ENCODE measurements around the gene JMJD8.

Gene JMJD8

GRCh38 chr16:674968-675883 is 8.9 kb downstream of the JMJD8 start, which contains the start of gene RHBDL1:
RHBDL1 (plus strand) TSS chr16:675671; CDS start chr16:675791, 120 bp downstream.
- DNase-seq = peak; percentile 22

DNA sequence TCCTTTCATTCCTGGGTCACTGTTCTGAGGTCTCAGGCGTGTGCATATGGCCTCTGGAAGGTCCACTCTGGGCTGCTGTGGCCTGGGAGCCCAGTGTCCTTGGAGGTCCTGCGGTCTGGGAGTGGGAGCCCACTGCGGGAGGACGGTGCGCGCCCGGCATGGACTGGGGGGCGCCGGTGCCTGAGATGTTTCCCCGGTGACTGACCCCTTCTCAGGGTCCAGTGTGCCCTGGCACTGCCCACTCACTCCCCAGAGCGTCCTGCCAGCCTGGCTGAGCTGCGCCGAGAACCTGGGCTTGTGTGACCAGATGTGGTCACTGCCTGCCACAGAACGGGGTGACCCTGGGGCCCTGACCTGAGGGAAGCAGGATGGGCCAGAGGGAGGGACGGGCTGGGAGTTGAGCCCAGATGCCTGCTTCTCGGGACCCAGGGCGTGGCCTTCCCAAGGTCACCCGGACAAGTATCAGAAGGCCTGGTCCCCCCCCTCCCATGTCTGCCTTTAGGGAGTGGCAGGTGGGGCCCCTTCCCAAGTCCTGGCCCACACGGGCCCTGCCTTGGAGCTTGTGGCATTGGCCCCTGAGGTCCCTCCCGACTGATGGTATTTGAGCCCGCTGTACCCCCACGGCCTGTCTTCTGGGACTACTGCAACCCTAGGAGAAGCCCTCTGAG is 9.8 kb downstream of the JMJD8 start:
- no peak for DNase-seq

- no peak for DNase-seq
These were observed 10.6 kb downstream of the JMJD8 start for GRCh38 chr16:673399-673991.

GRCh38 chr16:672851-673250 is 11.3 kb downstream of the JMJD8 start:
- no peak for DNase-seq

GRCh38 chr16:672371-672770 is 11.8 kb downstream of the JMJD8 start:
- DNase-seq = no peak

DNA sequence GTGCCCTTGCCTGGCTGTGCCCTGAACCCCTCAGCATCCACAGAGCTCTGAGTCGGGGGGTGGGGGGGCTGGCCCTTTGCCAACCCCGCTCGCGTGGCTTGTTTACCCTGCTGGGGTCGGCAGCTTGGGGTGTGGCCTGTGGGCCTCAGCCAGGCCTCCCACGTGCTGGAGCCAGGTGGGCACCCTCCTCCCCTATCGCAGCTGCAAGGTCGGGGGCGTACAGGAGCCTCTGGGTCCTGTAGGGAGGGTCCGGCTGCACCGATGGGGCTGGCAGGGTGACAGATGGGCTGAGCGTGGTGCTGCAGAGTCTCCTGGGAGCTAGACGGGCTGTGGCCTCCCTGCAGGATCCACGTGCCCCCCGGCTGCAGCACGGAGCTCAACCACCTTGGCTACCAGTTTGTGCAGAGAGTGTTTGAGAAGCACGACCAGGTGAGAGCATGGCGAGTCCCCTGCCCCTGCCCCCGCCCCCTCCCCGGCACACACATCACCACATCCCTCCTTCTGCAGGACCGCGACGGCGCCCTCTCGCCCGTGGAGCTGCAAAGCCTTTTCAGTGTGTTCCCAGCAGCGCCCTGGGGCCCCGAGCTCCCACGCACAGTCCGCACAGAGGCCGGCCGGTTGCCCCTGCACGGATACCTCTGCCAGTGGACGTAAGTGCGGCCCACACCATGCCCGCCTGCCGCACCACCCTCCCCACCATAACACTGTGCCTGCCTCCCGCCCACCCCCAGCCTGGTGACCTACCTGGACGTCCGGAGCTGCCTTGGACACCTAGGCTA is 12.6 kb downstream of the JMJD8 start:
- no peak for DNase-seq

GRCh38 chr16:670485-671352 is 13.4 kb downstream of the JMJD8 start:
- no peak for DNase-seq

GRCh38 chr16:669666-670065 is 14.5 kb downstream of the JMJD8 start:
- no peak for DNase-seq

DNA sequence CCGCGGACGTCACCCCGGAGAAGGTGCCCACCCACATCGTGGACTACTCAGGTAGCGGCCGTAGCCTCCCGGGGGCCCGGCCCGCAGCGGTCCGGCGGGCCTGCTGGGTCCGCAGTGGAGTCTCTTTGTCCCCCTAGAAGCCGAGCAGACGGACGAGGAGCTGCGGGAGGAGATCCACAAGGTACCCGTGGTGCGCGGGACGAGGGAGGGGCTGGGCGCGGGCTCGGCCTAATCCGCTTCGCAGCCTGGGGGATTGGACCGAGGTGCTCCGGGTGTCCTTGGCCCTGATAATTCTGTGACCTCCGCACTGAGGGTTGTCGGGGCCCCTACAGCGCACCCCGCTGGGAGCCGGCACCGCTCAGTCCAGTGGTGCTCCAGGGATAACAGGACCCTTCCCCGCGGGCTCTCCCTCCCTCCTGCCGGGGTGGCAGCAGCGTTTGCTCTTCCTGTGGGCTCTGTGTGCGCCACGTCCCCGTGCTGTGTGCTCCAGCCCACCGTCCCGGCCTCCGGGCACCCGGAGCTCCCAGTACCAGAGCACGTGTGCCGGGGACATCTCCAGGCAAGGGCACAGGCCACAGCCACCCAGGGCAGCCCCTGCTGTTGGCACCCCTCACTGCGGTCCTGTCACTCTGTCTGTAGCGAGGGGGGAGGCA is 15.5 kb downstream of the JMJD8 start:
- no peak for DNase-seq

DNA sequence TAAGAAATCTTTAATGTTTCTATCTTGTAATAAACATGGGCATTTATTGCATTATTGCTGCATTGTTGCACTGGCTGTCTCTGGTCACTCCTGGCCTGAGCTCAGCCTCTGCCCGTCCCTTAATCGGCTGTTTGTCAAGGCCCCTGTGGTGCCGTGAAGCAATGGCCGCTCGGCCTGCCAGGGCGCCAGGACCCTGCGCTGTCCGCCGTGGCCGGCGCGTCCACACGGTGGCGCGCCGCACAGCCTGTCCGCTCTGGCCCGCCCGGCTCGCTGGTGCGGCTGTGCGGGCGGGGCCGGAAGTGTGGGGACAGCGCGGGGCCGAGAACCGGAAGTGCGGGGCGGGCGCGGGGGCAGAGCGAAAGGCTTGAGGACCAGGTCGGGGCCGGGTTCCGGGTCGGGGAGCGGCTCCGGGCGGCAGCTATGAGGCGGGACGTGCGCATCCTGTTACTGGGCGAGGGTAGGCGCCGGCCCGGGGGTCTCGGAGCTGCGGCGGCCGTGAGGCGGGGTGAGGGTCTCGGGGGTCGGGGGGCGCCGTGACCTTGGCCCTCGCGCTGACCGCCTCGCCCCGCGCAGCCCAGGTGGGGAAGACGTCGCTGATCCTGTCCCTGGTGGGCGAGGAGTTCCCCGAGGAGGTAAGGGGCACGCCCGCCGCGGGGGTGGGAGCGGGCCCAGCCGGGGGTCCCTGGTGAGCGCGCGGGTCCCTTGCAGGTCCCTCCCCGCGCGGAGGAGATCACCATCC is 16.2 kb downstream of the JMJD8 start, which contains the start of gene RHOT2:
TSS of gene RHOT2 (plus strand) at position 353 of the 739 bp plus-strand sequence. CDS start at position 421, 68 bp downstream.
- DNase-seq = peak; percentile 91

DNA sequence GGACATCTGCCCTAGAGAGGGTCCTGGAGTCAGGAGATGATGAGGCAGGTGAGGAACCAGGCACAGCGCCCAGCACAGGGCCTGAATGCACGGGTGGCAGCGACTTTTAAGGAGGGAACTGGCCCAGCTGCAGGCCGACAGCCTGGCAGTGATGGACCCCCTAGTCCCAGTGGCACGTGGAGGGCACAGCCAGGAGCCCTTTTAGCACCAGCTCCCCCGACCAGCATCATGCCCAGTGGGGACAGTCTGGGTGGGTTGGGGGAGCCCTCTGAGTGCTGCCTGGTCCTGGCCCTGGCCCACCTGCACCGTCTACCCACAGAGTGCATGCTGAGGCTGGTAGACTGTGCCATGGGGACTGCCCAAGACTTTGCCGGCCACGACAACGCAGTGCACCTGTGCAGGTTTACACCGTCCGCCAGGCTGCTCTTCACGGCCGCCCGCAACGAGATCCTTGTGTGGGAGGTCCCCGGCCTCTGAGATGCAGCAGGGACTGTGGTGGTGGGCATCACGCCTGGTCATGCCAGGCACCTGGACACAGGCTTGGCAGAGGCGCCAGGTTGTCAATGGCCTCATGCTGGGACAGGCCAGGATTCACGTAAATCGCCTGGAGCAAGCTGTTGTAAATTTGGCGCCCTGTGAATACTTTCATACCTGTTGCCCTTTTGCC is 16.9 kb downstream of the JMJD8 start:
- DNase-seq = no peak

- DNase-seq = no peak
These were observed 17.6 kb downstream of the JMJD8 start for GRCh38 chr16:666572-666971.

DNA sequence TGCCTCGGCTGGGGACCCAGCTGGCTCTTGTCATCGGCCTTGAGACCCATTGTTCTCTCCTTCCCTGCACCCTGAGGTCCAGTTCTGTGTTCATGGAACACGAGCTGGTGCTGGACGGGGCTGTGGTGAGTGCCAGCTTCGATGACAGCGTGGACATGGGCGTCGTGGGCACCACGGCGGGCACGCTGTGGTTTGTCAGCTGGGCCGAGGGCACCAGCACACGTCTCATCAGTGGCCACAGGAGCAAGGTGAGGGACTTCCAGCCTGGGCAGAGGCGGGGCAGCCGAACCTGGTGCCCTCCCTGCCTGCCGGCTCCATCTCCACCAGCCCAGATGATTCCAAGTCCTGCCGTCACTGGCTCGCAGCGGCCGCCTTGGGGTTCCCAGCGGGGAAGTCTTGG is 21.5 kb downstream of the JMJD8 start:
- DNase-seq = no peak

DNA sequence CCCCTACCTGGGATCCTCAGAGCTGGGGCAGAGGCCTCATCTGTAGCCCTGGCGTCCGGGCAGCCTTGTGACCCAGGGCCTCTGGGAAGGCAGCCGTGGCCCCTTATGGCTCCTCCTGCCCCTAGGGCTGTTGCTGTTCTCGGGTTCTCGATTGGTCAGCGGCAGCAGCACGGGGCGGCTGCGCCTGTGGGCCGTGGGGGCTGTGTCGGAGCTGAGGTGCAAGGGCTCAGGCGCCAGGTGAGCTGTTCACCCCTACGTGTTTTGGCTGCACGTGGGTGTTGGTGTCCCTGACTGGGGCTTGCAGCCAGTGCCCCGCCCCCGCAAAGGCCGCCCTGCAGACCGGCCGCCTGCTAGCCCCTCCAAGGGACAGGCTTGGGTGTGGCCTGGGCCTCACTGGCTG is 22.0 kb downstream of the JMJD8 start:
- no peak for DNase-seq

DNA sequence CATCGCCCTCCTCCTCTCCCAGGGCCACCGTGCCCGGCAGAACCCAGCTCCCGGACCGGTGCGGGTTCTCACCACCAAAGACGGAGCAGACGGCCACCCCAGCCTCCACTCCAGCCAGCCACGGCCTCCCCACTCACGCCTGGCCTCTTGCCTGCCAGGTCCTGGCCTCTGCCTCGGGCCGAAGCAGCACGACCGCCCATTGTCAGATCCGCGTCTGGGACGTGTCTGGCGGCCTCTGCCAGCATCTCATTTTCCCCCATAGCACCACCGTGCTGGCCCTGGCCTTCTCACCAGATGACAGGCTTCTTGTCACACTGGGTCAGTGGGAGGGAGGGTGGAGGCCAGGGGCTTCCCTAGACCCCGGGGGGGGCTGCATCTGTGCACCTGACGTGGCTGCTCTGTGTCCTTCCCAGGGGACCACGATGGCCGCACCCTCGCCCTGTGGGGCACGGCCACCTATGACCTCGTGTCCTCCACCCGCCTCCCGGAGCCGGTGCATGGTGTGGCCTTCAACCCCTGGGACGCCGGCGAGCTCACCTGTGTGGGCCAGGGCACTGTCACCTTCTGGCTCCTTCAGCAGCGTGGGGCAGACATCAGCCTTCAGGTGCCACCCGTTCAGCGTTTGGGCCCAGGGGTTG is 22.8 kb downstream of the JMJD8 start:
- DNase-seq = no peak

DNA sequence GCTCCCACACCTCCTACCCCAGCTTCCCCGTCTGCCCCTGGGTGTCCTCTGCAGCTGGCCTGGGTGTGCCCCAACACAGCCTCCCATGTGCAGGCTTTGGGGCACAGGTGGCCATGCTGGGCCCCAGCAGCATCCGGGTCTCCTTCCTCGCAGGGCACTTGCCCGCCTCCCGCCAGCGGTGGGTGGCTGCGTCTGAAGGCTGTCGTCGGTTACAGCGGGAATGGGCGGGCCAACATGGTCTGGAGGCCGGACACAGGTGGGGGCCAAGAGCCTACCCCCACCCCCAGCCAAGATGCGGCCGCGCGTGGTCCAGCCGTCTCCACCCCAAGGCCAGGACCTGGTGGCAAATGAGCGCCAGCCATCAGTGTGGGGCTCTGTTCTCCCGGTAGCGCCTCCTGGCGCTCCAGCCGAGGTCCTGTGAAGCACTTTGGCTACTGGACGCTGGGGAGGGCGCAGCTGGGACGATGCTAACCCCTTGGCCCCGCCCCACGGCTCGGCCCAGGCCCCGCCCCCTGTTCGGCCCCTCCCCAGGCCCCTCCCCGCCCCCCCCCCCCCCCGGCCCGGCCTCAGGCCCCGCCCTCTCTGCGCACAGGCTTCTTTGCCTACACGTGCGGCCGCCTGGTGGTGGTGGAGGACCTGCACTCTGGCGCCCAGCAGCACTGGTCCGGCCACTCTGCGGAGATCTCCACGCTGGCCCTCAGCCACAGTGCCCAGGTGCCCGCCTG is 23.5 kb downstream of the JMJD8 start:
- DNase-seq = peak; percentile 92

- DNase-seq = no peak
These were observed 24.0 kb downstream of the JMJD8 start for GRCh38 chr16:660132-660458.

DNA sequence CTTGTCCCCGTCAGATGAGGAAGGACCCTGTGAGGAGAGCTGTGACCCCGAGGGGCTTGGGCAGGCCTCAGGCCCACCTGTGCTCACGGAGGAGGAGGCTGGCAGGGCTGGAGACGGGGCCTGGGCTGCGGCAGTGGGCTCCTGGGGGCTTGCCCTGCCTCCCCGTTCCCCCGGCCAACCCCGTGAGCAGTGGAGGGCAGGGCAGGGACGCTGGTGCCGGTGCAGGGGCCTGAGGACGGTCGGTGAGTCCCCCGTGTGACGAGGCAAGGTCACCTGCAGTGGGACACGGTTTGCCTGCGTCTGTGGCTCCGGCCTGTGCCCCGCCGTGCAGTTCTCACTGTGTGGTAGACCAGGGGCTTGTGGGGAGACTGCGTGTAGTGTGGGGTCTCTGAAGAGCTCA is 24.5 kb downstream of the JMJD8 start:
- no peak for DNase-seq
